ENCODE results near the gene GALNT9.

GRCh38 chr12:132373901-132374611 lies 44.7 kb upstream of the GALNT9 start:
- TF ChIP-seq, protein P1, sequence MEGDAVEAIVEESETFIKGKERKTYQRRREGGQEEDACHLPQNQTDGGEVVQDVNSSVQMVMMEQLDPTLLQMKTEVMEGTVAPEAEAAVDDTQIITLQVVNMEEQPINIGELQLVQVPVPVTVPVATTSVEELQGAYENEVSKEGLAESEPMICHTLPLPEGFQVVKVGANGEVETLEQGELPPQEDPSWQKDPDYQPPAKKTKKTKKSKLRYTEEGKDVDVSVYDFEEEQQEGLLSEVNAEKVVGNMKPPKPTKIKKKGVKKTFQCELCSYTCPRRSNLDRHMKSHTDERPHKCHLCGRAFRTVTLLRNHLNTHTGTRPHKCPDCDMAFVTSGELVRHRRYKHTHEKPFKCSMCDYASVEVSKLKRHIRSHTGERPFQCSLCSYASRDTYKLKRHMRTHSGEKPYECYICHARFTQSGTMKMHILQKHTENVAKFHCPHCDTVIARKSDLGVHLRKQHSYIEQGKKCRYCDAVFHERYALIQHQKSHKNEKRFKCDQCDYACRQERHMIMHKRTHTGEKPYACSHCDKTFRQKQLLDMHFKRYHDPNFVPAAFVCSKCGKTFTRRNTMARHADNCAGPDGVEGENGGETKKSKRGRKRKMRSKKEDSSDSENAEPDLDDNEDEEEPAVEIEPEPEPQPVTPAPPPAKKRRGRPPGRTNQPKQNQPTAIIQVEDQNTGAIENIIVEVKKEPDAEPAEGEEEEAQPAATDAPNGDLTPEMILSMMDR (IDR thresholded peaks at IDR 0.05; ENCODE audit: borderline replicate concordance, extremely low read depth, low read length, poor library complexity, severe bottlenecking) = no peak
- TF ChIP-seq EZH2 (IDR thresholded peaks at IDR 0.05; ENCODE audit: borderline replicate concordance, low read depth, low read length, severe bottlenecking) = no peak

Data from DND-41 (cell line).